RWPE2 (cell line): ENCODE measurements around the gene TMEM33.

Experiments used
- ATAC-seq: fragments of 200-7000 bp; cut with Tn5 transposase; 3 replicates; pipeline ENCODE4 v1.9.1; 2021; ENCODE audit warnings: low read depth
- DNase-seq: peaks from one replicate; pipeline ENCODE4 v3.0.0-alpha.2; 2020; ENCODE audit warnings: low spot score
- H3K27ac ChIP-seq: fragments of 450-650 bp; 2 replicates; pipeline ENCODE4 v1.5.1; 2017; ENCODE audit warnings: mild to moderate bottlenecking; ENCODE audit not compliant: poor library complexity, severe bottlenecking
- H3K27me3 ChIP-seq: fragments of 250-450 bp; sonication (Bioruptor Pico); 2 replicates; pipeline ENCODE4 v1.5.1; 2021; ENCODE audit warnings: mild to moderate bottlenecking, moderate library complexity; ENCODE audit not compliant: insufficient read depth, poor library complexity, severe bottlenecking
- H3K36me3 ChIP-seq: fragments of 250-450 bp; sonication (Bioruptor Pico); 2 replicates; pipeline ENCODE4 v1.5.1; 2020; ENCODE audit warnings: low read depth, mild to moderate bottlenecking, moderate library complexity
- H3K4me1 ChIP-seq: fragments of 250-450 bp; sonication (Bioruptor Pico); 2 replicates; pipeline ENCODE4 v1.5.1; 2021; ENCODE audit warnings: mild to moderate bottlenecking, moderate library complexity; ENCODE audit not compliant: insufficient read depth, poor library complexity, severe bottlenecking
- H3K4me3 ChIP-seq: fragments of 250-450 bp; sonication (Bioruptor Pico); 2 replicates; pipeline ENCODE4 v1.5.1; 2021; ENCODE audit warnings: mild to moderate bottlenecking, moderate library complexity; ENCODE audit not compliant: severe bottlenecking
- H3K9me3 ChIP-seq: fragments of 250-450 bp; sonication (Bioruptor Pico); 2 replicates; pipeline ENCODE4 v1.5.1; 2021; ENCODE audit warnings: mild to moderate bottlenecking, moderate library complexity; ENCODE audit not compliant: severe bottlenecking
- TF ChIP-seq, protein P1 (sequence below): fragments of 450-650 bp; IDR thresholded peaks from one replicate; pipeline ENCODE4 v1.5.1; 2017; ENCODE audit warnings: mild to moderate bottlenecking, moderate library complexity; ENCODE audit not compliant: poor library complexity, severe bottlenecking

The TMEM33 gene

DNA sequence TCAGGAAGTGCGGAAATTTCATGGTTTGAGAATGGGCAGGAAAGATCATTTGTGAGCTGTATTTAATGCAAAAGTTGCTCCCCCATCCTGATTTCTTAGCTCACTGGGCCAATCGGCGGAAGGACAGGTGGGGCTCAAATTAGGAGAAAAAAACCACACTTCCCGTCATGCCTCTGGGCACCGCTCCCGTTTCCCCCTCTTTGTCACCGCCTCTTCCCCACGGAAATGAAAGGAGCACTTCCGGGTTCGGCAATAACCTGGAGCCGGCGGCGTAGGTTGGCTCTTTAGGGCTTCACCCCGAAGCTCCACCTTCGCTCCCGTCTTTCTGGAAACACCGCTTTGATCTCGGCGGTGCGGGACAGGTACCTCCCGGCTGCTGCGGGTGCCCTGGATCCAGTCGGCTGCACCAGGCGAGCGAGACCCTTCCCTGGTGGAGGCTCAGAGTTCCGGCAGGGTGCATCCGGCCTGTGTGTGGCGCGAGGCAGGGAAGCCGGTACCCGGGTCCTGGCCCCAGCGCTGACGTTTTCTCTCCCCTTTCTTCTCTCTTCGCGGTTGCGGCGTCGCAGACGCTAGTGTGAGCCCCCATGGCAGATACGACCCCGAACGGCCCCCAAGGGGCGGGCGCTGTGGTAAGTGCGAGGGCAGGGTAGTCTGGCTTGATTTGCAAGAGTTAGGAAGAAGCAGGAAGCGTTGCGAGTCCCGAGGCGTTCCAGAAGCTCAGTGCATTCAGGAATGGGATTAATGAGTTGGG lies at the start of gene TMEM33:
Gene TMEM33, plus strand, starts transcription at position 529 of the 751 bp plus-strand sequence. Its CDS starts 56 bp downstream, at position 585.
- peaks cover 42% of the 10 kb centered on the region for H3K4me1 ChIP-seq
- H3K36me3 ChIP-seq, result peaks cover 38% of the 10 kb centered on the region
- H3K9me3 ChIP-seq, result no peaks in the 10 kb centered on the region
- ATAC-seq (peak; percentile 85), DNase-seq (peak; percentile 83)
- no peaks in the 10 kb centered on the region for H3K27me3 ChIP-seq
- H3K27ac ChIP-seq, result peak within 1 kb of the TSS; percentile 68
- H3K4me3 ChIP-seq, result peak within 1 kb of the TSS; percentile 82
- TF ChIP-seq, protein P1, sequence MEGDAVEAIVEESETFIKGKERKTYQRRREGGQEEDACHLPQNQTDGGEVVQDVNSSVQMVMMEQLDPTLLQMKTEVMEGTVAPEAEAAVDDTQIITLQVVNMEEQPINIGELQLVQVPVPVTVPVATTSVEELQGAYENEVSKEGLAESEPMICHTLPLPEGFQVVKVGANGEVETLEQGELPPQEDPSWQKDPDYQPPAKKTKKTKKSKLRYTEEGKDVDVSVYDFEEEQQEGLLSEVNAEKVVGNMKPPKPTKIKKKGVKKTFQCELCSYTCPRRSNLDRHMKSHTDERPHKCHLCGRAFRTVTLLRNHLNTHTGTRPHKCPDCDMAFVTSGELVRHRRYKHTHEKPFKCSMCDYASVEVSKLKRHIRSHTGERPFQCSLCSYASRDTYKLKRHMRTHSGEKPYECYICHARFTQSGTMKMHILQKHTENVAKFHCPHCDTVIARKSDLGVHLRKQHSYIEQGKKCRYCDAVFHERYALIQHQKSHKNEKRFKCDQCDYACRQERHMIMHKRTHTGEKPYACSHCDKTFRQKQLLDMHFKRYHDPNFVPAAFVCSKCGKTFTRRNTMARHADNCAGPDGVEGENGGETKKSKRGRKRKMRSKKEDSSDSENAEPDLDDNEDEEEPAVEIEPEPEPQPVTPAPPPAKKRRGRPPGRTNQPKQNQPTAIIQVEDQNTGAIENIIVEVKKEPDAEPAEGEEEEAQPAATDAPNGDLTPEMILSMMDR, result no peak

DNA sequence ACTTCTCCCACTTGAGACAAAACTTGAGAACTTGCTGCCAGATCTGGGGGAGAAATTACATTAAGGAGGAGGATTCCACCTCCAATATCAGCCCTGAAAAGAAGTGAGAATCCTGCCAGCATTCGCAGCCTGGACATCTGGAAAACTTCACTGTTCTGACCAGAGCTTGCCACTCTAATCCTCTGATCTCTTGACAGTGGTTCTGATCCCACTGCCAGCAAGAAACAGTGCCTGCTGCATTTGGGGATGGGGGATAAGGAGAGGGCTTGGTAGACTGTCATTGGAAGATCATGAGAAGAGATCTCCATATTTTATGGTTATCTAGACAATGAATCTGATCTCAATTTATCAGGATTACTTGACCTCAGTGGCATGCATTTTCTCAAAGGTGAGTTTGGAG lies 49.8 kb upstream of the TMEM33 start:
- ATAC-seq, result no peak
- Histone ChIP-seq H3K36me3 (no peaks in the 10 kb centered on the region), H3K4me3 (no peak overlapping the region), H3K9me3 (no peaks in the 10 kb centered on the region), H3K27me3 (peaks cover 22% of the 10 kb centered on the region), H3K27ac (no peak overlapping the region), H3K4me1 (no peaks in the 10 kb centered on the region)
- TF ChIP-seq, protein P1, result no peak
- DNase-seq, result no peak

- Histone ChIP-seq H3K4me1 (no peaks in the 10 kb centered on the region), H3K9me3 (no peaks in the 10 kb centered on the region), H3K4me3 (no peak overlapping the region), H3K27ac (no peak overlapping the region), H3K27me3 (peaks cover 4% of the 10 kb centered on the region), H3K36me3 (no peaks in the 10 kb centered on the region)
- TF ChIP-seq, protein P1, result no peak
- ATAC-seq, result no peak
- no peak for DNase-seq
These were observed 48.0 kb upstream of the TMEM33 start for GRCh38 chr4:41887277-41887676.

DNA sequence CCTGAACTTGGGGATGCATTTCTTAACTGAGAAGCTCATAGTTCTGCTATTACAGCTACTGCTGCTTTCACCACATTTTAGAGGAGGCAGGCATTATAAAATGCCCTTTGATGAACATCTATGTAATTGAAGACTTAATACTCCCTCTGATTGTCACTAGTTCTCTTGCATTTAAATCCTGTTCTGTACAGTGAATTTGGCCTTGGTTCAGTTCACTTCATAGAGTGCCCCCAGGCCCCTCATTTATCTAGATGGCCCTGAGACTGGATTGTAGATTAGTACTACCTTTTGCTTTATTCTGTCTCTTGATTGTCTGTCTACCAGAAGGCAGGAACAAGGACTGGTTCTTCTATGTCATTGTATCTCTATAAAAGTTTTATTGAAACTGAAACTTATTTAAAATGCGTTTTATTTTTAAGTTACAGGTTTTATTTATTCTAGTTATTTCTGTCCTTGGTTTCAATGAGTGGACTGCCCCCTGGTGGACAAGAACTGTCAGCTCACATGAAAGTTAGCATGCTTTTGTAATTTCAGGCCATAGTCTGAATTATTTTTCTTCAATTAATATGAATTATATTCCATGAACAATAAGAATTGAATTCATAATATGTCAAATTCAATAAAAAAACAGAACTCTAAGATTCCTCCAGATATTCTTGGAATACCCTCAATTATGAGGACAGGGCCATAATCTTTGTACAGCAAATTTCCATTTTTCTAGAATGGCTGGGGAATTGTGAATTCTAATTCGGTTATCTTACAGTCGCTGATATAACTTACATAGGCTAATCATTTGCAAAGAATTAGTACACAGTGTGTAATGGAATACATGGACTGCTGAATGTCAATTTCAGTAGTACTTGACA lies 47.2 kb upstream of the TMEM33 start:
- Histone ChIP-seq H3K27me3 (no peaks in the 10 kb centered on the region), H3K36me3 (no peaks in the 10 kb centered on the region), H3K9me3 (no peaks in the 10 kb centered on the region), H3K27ac (no peak overlapping the region), H3K4me3 (no peak overlapping the region), H3K4me1 (no peaks in the 10 kb centered on the region)
- ATAC-seq, result no peak
- no peak for DNase-seq
- TF ChIP-seq, protein P1, result peak; percentile 97

DNA sequence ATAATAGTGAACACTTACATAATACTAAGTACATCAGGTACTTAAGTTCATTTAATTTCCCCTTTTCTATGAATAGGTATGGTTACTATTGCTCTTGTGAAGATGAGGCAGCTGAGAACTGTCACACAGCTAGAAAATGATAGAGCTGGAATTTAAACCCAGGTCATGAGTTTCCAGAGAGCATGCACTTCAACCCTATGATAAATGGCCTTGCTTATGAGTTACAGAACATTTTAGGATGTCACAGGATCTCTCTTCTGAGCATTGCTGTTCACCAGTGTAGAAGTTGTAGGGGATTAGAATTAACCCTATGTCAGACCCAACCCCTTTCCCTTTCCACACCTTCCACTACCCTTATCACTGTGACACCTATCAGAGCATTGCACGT lies 46.5 kb upstream of the TMEM33 start:
- Histone ChIP-seq H3K36me3 (no peaks in the 10 kb centered on the region), H3K4me3 (no peak overlapping the region), H3K27me3 (no peaks in the 10 kb centered on the region), H3K4me1 (no peaks in the 10 kb centered on the region), H3K9me3 (no peaks in the 10 kb centered on the region), H3K27ac (no peak overlapping the region)
- DNase-seq (no peak), ATAC-seq (no peak)
- TF ChIP-seq, protein P1, result peak; percentile 5
